SW480 (cell line): ENCODE data around the gene LBH.

Source experiments
- DNase-seq: peaks from one replicate; pipeline ENCODE4 v3.0.0-alpha.2; 2016; ENCODE audit warnings: low spot score

Gene LBH

DNA sequence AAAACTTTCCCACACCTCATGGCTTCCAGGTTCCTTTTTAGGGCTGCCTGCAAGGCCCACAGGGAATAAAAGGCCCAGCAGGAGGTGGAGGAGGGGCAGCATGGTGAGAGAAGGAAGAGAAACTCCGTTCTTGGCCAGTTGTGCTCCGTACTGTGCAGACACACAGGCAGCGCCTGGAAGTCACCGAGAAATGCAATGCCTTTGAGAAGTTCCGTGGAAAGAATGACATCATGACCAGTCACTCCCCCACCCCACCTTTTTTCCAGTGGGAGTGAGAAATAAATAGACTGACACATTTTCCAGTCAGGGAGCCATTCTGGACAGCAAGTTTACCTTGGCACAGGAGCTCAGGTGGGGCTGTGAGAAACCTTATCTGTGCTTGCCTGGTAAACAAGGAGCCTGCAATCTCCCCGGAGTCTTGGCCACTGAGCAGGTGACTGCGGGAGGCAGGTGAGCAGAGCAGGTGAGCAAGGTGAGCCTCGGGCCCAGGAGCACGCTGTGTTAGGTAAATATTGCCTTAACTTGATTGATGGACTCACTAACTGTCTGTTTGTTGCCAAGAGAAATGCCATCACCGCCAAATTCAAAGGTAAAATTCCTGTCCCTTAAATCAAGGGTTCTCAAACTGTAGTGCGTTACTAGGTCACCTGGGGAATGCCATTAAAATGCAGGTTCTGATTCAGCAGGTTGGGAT, 13.5 kb upstream of the LBH start:
- no peak for DNase-seq

DNA sequence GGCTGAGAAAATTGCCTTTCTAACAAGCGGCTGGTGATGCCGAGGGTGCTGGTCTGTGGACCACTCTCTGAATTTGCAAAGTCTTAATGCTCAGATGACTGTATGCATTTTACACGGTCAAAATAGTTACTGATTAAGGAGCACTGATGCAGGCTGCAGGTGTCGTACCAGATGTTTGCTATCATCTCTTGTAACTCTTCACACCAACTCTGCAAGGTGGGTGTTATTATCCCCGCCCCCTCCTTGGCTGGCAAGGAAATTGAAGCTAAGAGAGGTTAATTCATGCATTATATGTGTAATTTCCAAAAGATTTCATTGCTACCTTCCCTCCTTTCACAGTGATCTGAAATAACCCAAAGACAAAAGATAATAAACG, 13.0 kb upstream of the LBH start:
- DNase-seq = no peak

DNA sequence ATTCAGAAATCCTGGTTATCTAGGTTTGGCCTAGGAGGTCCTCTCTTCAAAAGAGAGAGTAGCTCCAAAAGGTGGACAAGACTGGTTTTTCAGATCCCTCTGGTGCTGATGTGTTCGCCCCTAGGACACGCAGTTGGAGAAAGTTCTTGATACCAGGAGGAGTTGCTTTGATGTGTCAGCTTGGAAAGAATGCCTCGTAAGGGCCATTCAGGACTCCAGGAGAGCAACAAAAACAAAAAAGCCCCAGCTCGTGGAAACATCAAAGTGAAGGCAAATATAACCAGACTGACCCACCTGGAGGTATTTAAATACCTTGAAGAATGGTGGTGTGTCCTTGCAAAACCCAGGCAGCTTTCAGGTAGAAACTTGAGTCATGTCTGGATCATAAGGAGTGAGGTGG, 12.5 kb upstream of the LBH start:
- peak; percentile 83 for DNase-seq

DNA sequence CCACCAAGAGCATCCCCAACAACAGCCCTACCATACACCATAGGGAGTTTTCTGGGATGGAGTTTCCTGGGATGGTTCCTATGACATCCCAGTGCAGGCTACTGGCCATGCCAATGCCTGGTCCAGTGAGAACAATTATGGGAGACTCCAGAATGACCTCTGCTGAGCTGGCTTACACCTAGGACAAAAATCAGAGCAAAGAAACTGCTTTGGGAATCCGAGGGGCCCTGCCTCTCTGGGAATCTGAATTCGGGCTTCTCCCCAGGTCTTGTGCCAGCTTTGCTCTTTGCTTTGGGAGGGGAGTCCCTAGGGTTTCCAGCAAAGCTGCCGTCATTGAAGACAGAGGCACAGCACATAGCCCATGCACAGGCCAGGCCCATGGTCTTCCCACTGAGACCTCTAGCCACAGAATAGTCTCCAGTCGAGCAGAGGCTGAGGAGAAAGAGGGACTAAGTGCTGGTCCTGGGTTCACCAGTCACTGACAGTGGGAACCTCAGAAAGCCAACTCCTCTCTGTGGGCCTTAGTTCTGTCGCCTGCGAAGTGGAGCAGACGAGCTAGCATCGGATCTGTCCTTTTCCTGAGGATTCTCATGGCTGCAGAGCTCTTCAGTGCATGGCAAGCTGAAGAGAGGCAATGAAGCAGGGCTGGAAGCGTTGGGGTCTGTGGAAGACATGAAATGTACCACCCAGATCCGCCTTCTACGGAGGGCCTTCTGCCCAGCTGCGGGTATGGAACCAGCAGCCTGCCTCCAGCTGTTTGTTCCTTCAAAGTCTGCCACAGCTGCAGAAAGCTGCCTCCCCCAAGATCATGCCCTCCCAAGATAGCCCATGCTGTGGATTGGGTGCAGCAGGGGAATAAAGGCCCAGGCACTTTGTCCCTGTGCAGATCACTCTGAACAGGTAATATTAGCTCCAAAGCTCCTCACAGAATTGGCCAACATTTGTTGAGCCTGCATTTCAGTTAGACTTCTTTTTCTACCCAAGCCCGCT, 11.2 kb upstream of the LBH start:
- no peak for DNase-seq

DNA sequence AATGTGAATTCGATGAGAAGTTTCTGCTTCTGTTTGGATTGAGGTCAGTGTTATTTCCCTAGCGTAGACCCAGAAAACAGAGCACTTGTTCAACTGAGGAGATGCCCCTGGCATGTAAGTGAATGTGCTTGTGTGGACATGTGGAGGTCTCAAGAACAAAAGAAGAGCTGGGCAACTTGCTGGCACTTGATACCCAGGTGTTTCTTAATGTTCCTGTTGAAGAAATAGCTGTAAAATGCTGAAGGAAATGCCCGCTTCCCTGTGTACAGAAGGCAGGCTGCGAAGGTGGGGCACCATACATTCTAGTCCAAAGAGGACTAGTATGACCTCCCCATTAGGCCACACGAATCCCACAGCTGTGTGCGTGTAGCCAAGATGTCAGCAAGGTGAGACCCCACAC, 9.8 kb upstream of the LBH start:
- DNase-seq = no peak

DNA sequence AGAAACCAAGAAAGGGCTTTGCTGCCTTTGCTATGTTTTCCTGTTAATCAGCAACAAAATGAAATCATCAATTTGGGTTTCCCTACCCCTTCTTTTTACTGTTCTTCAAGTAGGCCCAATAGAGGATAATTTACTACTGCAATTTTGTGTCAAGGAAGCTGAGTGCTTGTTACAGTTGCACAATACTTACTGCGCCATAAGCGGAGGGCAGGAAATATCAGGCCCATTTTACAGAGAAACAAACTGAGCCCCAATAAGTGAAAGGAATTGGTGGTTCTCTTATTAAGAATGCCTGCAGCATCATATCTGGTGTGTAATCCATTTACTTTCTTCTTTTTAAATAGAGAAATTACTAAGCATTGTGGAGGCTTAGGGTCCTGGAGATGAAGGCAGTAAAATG, 9.3 kb upstream of the LBH start:
- no peak for DNase-seq

DNA sequence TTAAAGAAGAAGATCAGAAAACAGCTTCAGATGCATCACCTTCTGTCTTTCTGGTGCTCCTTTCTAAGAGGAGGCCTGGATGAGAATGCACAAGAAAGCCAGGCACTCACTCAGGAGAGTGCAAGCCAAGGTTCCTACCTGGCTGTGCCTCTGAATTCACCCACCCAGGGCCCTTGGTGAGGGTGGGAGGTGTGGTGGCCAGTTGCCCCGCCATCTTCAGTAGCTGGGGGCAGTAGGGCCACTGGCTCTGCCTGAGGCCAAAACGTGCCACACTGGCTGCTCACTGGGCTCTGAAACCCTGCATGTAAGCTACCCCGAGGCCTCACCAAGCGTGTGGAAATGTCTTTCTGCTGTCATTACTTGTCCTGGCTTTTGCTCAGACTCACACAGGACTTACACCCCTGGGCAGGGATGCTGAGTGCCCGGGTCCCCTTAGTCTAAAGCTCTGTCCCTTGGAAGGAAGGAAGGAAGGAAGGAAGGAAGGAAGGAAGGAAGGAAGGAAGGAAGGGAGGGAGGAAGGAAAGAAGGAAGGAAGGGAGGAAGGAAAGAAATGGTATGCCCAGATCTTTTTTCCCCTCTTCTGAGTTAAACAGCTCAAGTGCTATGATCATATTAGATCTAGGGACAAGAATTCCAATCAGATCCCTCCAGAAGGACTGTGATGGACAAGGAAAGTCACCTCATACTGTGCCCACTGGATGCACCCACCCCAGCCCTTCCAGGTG, 8.5 kb upstream of the LBH start:
- DNase-seq = no peak

DNA sequence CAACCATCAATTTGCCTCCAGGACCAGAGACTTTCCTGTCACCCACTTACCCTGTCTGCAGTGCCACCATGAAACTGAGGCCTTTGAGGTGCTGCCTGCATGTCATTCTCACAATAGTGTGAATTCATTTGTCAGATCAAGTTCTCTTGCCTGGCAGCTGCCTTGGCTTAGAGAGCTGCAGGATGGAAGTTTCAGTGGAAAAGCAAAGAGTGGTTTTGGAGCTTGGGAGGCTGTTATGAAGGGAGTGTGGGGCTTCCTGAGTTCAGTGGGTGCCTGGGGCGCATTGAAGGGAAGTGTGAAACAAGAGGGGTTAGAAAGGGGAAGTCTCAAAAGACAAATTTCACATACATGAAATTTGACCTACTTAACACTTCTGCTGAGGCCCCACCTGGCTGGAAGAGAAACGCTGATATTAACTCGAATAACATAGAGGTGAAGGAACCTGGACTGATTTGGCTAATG, 7.9 kb upstream of the LBH start:
- no peak for DNase-seq

DNA sequence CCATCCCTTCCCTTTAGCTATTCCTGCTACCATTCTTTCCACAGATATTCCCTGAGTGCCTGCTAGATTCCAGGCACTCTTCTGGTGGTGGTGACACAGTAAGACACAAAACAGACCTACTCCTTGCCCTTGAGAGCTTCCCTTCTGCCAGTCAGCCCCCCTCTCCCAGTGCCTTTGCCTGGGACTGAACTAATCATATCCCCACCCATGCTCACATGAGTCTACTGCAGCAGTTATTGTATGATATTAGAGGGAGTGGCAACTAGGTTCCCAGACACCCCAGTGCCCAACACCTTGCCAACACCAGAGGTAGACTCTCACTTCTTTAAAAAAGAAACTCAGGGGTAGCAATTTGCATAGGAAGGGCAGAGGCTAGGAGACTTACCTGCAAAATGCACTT, 7.2 kb upstream of the LBH start:
- DNase-seq = no peak

DNA sequence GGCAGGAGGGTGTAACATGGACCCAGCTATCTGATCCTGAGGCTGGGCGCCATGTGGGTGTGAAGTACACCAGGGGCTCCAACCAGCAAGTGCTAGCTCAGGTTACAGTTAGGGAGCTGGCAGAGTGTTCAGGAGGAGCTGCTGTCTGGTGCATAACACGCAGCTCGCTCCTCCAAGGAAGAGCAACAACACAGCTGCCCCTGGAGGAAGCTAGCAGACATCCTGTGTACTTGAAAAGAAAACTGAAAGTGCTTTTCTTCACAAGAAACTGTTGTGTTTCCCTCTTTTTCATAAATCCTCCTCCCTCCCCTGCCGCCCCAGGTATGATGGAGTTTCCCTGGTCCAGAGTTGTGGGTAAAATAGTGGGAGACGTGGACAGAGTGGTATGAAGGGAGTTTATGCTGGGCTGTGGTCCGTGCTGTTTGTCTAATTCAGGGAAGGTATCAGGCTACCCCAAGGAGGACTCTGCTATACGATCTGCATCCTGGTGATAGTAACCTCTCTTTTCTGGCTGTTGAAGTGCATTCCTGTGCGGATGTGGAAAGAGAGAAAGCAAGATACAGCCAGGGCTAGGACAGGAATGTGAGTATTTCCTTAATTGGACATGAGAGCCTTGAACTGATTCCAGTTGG, 6.1 kb upstream of the LBH start:
- peak; percentile 28 for DNase-seq

DNA sequence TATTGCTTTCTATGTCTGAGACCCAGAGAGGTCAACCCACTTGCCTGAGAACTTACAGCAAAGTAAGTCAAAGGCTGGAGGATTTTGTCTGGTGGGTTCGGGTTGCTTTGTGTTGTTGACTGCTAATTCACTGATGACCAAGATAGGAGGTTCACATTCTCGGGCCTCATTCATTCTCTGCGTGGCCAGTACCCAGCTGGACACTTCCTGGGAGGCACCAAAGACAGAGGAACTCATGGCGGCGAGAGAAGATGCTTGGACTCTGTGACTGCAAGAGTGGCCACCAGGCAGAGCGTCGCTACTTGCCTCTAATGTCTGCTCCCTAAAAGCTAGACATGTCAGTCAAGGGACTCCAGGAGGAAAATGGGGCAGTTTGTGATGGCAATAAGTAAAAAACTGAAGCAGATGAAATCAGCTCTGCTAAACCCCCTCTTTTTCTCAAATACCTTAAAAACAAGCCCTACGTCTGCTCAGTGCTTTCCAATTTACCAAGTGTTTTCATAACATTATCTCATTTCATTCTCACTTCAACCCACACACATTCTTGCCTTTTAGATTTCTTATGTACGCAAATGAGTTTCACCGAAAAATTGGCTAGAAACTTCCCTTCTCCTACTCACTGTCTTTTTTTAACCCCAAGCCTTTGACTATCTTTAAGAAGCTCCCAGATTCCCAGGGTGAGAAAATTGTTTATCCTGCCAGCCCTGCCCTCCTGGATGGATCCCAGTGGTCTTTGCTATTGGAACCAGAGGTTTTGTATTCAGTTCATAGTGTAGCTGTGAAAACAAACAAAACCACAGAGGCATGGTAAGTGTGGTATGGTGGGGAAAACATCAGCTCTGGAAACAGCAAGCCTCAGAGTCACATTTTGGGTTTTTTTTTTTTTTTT, 4.9 kb upstream of the LBH start:
- no peak for DNase-seq

DNA sequence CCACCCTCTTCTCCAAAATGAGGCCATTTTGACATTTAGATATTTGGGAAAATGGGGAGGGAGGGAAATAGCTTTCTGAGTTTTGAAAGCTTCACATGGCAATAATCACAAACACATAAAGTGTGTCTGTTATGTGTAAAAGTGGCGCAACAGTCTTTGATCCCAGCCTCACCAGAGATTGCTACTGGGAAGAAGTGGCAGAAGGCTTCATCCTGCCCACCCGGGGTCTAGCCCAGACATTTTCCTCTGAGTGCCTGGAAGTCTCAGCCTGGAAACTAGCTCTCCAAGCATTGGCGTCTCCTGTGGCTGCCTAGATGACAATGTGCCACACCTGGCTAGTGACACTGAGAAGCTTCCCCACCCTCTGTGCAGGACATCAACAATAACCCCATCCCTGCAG, 1.7 kb upstream of the LBH start:
- DNase-seq = no peak

DNA sequence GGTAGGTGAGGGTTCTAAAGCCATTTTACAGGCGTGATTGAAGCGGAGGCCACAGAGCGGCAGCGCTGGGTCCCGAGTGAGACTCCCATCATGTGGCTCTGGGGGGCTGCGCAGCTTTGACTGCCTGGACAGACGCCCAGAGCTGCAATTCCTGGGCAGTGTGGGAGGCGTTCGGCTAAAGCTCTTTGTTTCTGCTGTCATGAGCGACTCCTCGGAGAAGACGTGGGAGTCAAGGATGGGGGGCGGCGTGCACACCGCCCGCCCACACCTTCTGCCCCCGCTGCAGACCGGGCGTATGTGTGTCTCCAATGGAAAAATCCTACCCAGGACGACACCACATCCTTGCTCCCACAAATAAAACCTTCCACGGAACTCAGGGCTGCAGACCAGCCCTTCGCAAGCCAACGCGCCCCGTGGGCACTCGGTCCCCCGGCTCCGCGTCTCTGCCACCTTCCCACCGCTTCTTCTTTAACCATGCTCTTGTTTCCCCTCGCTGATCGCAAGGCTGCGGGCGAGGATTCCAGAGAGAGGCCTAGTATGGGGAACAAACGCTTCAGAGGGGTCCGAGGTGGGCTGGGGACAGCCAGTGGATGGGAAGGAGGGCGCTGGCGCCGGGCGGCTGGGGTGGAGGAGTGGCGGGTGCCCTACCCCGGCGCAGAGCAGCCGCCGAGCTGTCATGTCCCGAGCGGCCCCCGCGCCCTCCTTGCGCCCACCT, 680 bp upstream of the LBH start:
- DNase-seq = no peak

DNA sequence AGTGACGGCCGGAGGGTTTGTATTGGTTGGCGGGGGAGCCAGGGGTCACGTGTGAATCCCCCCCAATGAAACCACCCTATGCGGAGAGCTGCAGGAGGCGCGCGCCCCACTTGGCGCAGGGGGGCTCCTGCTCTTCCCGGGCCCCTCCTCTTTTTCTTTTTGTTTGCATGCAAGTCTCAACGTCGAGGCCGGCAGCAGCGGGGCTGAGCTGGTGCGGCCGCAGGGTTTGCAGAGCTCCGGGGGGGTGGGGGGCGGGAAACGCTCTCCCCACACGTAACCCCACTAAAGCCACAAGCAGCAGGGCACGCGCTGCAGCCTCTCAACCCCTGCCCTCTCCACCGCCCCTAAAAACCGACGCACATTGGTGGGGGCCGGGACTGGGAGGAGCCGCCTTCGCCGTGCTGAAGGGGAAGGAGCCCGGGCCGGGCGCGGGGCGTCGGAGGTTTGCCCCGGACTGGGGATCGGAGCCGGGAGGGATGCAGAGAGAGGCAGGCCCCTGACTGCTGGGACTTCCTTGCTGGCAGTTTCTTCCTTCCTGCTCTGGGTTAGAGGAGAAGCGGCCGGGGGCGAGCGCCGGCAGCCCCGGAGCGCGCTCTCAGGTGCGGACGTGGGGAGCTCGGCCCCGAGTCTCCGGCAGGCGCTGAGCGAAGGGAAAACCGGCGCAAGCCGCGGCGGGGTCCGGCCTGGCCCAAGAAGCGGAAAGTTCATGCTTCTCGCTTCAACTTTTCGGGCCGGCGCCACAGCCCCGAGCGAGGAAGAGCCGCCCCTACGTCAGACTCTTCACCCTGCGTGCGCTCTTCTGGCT, 864 bp downstream of the LBH start:
- peak; percentile 36 for DNase-seq

DNA sequence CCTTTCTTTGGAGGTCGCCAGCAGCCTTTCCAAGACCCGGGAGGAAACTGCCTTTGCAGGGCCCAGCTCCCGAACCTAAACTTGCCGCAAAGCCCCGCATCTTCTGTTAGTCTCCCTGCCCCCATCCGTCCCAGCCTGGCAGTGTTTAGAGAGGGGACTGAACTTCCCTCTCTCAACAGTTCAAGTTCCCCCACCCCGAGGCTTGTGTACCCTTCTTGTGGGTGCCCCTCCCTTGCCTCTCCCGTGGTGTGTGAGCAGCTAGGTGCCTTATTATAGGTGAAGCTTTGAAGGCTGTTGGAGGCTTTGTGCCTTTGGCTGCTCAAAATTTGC, 1.4 kb downstream of the LBH start:
- no peak for DNase-seq

DNA sequence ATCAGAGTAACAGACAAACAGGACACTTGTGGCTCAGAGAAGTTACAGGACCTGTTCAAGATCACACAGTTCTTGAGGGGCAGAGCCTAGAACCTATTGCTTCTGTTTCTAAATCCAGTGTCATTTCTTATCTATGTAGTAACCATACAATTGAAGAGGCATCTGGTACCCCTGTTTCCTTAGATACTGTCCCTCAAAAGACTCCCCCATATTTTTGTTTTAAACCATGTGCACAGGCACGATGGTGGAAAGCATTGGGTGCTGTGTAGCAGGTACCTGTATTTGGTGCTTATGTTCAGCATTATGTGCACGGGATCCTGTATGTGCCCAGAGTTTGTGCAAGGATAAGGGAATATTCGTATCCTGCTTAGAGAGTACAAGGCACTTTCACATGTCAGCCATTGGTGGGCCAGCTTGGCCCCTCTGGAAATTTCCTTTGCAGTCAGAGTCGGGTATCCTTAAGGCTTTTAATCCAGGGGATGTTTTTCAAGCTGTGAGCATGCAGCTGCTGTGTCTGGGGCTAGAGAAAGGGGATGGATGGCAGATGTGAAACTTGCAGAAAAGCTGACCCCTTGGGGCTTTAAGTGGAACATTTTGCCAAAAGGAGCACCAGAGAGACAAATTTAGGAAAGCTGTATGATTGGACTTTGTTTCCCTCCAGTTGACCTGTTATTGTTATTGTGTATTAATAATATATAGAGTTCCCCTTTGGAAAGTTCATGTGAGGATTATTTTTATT, 2.1 kb downstream of the LBH start:
- no peak for DNase-seq

DNA sequence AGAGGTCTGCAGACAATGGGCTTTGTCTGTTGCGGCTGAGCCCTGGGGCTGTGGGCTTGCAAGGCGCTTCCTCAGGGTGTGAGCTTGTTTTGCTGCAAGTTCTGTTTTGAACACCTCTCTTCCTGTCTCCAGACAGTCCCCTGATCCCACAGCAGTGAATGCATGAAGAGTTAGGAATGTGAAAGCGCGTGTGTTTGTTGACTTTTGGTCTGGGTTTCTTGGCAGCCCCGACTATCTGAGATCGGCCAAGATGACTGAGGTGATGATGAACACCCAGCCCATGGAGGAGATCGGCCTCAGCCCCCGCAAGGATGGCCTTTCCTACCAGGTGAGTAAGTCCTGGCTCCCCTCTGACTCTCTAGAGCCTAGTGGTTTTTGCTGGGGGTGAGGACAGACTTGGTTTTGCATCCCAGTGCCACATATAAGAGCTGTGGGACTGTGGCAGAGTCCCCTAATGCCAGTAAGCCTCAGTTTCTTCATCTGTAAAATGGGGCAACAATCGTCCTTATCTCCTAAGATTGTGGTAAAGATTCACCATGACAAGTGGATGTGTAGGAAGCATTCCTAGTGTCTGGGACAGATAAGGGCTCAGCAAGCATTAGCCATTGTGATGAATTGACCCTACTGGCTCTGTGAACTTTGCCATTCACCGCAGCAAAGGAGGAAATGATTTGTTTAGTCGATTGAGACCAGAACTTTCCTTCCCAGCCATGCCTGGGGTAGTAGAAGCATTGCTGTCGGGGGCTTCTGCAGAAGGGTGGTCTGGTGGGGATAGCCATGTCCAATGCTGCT, 3.0 kb downstream of the LBH start:
- peak; percentile 28 for DNase-seq

DNA sequence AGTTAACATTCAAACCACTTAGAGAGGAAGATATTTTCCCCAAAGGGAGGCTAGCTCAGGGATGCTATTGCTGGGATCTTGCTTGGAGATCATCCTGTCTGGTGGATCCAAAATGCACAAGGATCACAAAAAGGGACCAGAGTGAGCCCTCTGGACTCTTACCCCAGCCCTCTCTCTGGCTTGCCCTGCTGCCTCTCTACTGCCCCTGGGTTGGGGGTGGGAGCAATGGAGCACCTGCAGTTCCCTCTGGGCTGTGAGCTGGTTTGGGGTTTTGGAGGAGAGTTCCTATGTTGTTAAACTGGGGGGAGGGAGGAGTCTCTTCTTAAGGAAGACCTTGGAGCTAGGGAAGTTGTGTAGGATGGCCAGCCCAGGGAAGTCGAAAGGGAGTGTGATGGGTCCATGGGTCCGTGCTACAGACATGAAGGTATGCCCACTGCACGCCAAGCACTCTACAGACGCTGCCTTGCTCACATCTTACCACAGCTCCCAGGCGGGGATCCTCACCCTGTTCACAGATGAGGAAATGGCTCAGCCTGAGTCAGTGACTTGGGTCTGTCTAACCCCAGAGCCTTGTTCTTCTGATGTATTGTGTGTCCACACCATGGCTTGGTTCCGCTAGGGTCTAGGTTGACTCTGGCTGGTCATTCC, 3.8 kb downstream of the LBH start:
- DNase-seq = no peak
